MV-4-11 (cell line): ENCODE results near the gene LRRC74B.
"Not testable (repeated sequence)": the region's sequence is repeated elsewhere in the genome, so short reads cannot be mapped to it uniquely, and the experiment has no call there.

ENCODE experiments used
- DNase-seq: peaks from one replicate; lab custom pipeline; 2025; lab: John Stamatoyannopoulos, UW

The LRRC74B gene

GRCh38 chr22:21032037-21032867 lies 13.5 kb upstream of the LRRC74B start, which contains the start of gene SLC7A4:
SLC7A4 (minus strand) TSS chr22:21032561; CDS start chr22:21031812, 749 bp downstream.
- no peak for DNase-seq

- no peak for DNase-seq
Observed at GRCh38 chr22:21032868-21033688, 12.7 kb upstream of the LRRC74B start.

DNA sequence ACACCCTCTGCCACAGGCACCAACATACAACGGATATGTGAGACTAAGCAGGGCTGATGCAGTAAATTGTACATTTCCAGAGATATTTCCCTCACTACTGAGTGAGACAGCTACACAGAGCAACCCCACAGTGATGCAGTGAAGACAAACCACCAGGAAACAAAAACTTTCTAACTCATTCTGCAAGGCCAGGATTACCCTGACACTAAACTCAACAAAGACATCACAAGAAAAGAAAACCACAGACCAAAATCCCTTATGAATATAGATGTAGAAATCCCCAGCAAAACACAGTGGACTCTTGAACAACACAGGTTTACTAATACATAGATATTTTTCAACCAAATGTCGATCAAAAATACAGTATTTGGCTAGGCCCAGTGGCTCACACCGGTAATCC lies 11.9 kb upstream of the LRRC74B start:
- no peak for DNase-seq

DNA sequence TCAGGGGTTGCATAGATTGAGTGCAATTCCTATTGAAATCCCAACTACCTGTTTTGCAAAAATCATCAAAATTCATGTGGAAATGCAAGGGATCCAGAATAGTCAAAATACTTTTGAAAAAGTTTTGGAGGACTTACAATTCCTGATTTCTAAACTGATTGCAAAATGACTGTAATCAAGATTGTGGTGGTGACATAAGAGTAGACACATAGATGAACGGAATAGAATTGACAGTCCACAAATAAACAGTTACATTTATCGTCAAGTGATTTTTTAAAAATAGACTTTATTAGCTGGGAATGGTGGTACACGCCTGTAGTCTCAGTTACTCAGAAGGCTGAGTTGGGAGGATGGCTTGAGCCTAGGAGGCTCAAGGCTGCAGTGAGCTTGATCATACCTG lies 10.8 kb upstream of the LRRC74B start:
- no peak for DNase-seq

DNA sequence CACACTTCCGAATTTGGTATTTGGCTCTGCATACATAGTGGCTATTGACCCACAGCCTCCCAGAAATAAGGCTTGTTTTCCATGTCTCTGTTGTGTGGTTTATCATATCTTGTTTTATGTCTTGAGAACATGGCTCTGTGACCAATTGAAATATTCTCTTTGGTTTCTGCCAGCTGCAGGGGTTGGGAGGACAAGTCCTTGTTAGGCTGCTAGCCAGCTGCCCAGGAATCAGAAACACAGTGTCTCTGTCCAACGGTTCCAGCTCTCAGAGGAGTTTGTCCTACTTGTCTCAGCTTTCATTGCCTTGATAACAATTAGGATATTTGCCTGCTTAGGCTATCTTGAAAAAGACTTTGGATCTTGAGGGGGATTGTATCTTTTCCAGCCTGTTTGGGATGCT lies 7.3 kb upstream of the LRRC74B start:
- no peak for DNase-seq

DNA sequence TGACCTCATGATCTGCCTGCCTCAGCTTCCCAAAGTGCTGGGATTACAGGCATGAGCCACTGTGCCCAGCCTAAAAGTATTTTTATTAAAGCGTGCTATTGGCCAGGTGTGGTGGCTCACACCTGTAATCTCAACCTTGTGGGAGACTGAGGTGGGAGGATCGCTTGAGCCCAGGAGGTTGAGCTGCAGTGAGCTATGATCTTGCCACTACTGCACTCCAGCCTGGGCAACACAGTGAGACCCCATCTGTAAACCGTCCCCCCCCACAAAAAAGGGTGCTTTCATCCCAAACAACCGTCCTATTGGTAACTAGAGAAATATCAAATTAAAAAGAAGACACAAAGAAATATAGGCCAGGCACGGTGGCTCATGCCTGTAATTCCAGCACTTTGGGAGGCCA lies 6.6 kb upstream of the LRRC74B start:
- not testable (repeated sequence) for DNase-seq

GRCh38 chr22:21041937-21042336 lies 3.8 kb upstream of the LRRC74B start:
- no peak for DNase-seq

GRCh38 chr22:21042978-21043859 lies 2.5 kb upstream of the LRRC74B start:
- DNase-seq, result no peak

GRCh38 chr22:21043860-21044535 lies 1.7 kb upstream of the LRRC74B start:
- no peak for DNase-seq

DNA sequence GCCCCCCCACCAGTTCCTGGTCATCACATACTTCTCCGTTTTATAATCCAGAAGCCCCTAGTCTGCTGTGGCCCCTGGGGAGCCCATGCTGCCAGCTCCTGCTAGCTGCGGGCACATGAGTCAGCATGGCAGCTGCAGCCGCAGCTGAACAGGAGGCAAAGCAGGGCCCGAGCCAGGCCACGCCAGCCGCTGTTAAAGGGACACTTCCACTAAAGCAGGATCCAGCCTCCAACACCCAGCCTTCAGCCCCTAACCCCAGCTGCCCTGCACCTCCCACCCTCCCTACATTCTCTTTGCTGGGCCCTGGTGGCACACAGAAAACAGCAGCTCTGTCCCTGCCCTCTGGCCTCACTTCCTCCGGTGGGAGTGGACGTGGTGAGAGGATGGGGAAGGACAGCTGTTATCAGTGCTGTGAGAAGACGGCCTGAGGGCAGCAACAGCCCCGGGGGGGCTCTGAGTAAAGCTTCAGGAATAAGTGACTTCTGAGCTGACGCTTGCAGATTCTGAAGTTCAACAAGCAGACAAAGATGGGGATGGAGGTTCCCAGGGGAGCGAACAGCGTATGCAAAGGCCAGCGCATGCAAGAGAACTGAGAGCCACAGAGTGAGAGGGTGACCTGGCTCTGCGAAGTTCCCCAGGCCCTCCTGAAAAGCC lies 688 bp upstream of the LRRC74B start:
- DNase-seq, result peak; percentile 79

DNA sequence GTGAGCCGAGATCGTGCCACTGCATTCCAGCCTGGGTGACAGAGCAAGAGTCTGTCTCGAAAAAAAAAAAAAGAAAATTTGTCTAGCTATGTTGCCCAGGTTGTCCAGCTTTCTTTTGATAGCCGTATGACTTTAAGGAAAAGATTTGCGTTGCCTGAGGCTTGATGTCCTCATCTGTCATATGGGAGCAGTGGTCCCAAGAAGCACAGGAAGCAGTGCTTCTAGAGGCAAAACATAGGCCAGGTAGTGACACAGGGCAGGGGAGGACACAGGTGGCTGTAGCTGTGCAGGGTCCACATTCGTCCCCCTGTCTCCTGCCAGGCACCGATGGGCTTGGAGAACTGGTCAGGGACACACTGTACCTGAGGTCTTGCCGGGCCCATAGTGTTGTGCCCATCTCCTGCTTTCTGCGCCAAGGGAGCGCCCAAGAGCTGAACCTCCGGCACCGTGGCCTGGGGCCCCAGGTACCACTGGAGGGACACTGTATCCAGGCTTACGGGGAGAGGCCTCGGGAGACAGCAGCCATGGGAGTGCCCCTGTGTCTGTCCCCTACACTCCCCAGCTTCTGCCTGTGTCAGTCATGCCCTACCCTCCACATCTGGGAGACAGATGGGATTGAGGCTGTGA lies 1.4 kb downstream of the LRRC74B start:
- no peak for DNase-seq

- DNase-seq, result no peak
Observed at GRCh38 chr22:21047730-21048129, 2.0 kb downstream of the LRRC74B start.

GRCh38 chr22:21048448-21048847 lies 2.7 kb downstream of the LRRC74B start:
- not testable (repeated sequence) for DNase-seq

DNA sequence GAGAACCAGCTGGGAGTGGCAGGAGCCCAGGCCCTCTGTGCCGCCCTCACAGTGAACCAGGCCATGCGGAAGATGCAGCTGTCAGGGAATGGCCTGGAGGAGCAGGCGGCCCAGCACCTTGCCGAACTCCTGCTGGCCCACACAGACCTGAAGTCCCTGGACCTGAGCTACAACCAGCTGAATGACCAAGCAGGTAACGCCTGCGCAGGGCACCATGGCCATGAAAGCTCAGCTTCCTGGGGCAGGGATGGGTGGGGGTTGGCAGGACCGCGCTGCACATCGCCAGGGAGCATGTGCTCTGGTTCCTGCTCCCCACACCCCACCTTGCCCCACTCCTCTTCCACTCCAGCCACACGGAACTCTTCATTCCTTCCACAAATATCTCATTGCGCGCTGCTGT lies 3.2 kb downstream of the LRRC74B start:
- DNase-seq, result not testable (repeated sequence)

DNA sequence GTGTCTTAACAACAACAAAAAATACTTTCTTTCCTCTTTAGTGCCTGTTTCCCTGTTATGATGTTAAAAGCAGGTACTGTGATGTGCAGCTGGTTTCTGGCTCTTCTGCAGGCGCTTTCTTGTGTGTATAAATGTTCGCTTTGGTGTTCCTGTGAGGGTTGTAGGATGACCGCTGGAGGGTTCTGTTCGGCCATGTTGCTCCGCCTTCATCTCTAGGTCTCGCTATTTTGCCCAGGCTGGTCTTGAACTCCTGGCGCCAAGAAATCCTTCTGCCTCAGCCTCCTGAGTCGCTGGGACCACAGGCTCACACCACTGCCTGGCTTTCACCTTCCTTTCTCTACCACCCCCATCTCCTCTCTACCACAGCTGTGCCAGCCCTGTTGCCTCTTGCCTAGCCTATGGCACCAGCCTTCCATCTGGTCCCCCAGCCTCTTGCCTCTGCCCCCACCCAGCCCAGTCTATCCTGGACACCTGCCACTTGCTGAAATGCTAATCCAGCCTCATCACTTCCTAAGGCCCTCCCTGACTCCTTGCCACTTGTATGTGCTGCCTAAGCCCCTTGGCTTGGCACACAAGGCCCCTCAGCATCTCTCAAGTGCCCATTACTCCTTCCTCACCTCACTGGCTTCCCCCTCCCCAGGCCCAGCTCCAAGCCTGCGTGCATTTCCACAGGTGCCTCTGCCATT lies 5.5 kb downstream of the LRRC74B start:
- no peak for DNase-seq

- no peak for DNase-seq
Observed at GRCh38 chr22:21051831-21052400, 6.2 kb downstream of the LRRC74B start.

GRCh38 chr22:21052715-21053459 lies 7.1 kb downstream of the LRRC74B start:
- no peak for DNase-seq

DNA sequence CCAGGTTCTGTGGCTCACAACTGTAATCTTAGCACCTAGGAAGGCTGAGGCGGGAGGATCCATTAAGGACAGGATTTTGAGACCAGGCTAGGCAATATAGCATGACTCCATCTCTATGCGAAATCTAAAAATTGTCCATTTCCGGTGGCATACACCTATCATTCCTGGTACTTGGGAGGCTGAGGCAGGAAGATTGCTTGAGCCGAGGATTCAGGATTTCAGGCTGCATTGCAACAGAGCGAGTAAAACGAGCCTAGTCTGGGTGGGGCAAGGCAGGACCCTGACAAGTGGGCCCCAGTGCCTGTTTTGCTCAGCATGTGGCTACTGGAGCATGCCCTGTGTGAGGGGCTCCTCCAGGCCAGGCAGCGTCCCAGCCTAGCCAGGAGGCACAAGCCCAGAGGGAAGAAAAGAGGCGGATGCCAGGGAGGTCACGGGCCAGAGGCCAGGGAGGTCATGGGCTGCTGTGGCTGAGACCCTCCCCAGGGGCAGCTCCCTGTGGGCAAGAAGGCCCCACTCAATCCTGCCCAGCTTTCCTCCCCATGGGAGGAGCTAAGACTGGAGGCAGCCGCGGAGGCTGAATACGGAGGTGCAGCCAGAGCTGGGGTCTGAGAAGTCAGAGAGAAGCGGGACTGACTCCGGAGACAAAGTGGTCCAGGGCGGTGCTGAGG lies 8.4 kb downstream of the LRRC74B start:
- no peak for DNase-seq
